Head of caudate nucleus (tissue), 42 donors: Measurements from ENCODE around the gene GSTO1.

Experiments
- DNase-seq, 42 donors: peaks; one replicate each; pipeline versions ENCODE4 v3.0.0 to v3.0.0-alpha.2; 2020 to 2021; ENCODE audit warnings: mixed read lengths in 7 of 42
- intact Hi-C: fragments of 100-400 bp; cut with DNase I; formaldehyde crosslinking; loops from one replicate; pipeline ENCODE4 v1.15.0; 2022

Gene GSTO1

DNA sequence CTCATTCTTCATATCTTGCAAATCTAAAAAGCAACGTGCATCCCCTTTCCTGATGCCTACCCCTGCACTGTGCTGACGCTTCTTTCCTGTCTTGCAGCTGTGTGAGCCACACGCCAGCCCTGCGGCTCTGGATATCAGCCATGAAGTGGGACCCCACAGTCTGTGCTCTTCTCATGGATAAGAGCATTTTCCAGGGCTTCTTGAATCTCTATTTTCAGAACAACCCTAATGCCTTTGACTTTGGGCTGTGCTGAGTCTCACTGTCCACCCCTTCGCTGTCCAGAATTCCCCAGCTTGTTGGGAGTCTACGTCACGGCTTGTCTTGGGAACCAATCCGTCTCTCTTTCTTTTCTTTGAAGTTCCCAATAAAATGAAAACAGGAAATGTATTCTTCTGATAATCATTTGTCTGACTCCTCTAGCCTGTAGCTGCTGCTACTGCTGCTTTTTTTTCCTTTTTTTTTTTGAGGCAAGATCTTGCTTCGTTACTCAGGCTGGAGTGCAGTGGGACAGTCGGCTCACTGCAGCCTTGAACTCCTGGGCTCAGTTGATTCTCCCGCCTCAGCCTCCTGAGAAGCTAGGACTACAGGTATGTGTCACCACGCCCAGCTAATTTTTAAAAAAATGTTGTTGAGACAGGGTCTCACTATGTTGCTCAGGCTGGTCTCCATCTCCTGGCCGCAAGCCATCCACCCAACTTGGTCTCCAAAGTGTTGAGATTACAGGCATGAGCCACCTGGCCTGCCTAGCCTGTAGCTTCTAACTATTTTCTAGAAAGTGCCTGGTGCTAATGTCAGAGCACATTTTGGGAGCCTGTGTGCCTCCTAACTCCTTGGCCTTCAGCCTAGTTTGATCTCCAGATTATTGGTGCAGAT, 44.6 kb downstream of the GSTO1 start:
- intact Hi-C loops: no loop called here
- DNase-seq: no peak

DNA sequence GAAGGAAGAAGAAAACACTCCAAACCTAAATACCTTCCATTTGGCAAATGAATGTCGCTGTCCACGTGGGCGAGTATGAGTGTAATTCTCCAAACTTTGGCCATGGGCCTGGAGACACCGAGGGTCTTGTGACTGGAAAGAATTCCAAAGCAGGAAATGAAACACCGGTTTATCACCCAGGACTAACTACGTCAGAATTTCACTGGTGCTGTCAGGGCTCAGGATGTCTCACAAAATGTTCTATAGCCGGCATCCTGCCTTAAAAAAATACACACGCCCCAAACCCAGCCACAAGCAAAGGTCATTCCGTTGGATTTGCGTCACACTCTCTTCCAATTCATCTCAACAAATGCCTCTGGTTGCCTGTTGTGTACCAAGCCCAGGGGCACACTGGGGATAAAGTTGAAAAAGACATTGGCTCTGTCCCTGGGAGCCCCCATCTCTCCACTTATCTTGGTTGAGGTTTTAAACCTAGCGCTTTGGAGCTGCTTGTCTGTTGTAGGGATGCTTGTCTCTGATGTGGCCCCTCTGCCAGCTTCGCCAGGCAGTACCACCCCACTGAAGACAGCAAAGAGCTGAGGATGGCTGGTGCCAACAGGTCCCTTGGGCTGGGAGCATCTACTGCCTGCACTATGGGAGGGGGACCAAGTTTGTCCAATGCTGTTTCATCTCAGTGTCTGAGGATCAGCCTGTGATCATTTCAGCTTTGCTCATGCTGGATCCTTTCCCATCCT, 45.5 kb downstream of the GSTO1 start:
- intact Hi-C loops: no loop called here
- DNase-seq: no peak

DNA sequence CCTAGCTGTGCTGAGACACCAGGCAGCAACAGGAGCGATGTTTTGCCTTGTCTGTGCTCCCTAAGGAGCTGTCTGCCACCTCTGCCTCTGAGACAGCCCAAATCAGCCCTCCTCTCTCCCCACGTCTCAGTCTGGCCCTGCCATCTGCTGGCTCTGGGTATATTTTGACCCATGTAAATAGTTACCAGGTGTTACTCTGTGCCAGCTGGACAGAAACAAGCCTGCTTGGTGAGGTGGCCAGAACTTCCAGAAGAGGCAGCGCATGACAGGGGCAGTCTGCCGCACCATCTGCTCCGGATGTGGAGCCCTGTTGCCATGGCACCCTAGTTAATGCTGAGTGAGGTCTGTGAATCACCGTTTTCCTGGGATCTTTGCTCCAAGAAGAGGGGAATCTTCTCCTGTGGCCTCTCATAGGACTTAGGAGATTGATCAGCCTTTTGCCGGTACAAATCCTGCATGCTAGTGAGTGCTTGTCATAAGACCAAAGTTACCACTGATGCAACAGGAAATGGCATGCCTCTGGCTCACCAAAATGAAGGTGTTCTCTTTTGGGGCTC, 46.1 kb downstream of the GSTO1 start:
- peak in 41 of 42 donors; percentile 28 to 86 (median 55) for DNase-seq
- intact Hi-C loops: no loop called here

- no peak for DNase-seq
- intact Hi-C loops: no loop called here
These were observed 47.4 kb downstream of the GSTO1 start for GRCh38 chr10:104301907-104302690.

- intact Hi-C loops: no loop called here
- no peak for DNase-seq
These were observed 49.1 kb downstream of the GSTO1 start for GRCh38 chr10:104303594-104304355.

DNA sequence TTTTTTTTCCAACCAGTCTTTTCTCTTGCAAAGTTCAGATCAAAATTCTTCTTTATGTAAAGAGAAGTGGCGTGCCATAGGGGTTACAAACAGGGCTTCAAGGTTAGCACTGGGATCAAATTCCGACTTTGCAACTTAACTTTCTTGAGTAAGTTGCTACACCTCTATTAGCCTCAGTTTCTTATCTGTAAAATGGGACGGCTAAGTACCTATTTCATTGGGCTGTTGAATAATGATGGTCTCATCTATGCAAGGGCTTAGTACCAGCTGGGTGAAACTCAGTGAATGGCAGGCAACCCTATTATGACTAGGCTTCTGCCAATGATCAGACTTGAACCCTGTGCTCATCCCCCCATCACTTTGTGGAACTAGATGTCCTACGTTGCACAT, 49.7 kb downstream of the GSTO1 start:
- DNase-seq: no peak
- intact Hi-C loops: no loop called here

- no peak for DNase-seq
- intact Hi-C loops: loop anchor here (5.0 kb wide), 1 partner anchor 47 kb away; the partner anchor contains the start of gene CFAP58
These were observed 50.2 kb downstream of the GSTO1 start for GRCh38 chr10:104304927-104305326.

DNA sequence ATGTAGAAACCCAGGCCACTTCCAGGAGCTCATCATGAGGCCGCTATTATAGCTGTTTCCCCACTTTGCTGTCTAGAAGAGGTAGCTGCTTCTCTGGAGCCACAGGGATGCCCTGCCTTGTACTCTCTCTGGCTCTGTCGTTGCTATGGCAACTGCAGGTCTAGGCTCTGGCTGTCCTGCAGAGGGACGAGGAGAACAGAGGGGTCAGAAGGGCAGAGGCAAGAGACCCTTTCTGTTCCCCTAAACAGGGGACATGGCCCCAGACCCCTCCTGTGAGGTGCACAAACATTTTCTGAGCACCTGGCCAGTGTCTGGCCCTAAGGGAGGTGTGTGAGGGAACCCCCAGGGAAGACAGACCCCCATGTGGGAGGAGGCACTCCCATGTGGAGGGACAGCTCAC, 52.2 kb downstream of the GSTO1 start:
- DNase-seq: no peak
- intact Hi-C loops: loop anchor here (5.0 kb wide), 1 partner anchor 45 kb away; the partner anchor contains the start of gene CFAP58

GRCh38 chr10:104307576-104308438, 53.1 kb downstream of the GSTO1 start:
- DNase-seq: no peak
- intact Hi-C loops: loop anchor here (5.0 kb wide), 1 partner anchor 44 kb away; the partner anchor contains the start of gene CFAP58

DNA sequence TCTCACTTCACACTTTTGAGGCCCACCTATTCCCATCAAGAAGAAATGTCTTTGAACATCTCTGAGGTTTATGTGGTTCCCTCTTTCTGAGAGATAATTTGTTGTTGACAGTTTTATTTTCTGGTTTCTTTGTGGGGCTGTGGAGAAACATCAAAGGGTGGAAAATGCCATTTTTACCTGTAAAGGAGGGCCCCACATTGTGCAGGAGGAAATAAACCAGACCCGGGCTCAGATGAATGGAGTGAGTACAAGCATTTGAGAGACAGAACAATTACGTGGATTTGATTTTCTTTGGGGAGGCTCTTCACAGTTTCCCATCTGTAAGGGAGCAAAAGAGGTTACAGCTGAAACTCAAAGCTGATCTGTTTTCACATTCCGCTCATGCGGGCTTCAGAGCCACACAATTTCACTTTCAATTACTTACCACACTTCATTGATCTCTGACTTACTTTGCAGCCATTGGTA, 53.8 kb downstream of the GSTO1 start:
- no peak for DNase-seq
- intact Hi-C loops: loop anchor here (5.0 kb wide), 1 partner anchor 44 kb away; the partner anchor contains the start of gene CFAP58

DNA sequence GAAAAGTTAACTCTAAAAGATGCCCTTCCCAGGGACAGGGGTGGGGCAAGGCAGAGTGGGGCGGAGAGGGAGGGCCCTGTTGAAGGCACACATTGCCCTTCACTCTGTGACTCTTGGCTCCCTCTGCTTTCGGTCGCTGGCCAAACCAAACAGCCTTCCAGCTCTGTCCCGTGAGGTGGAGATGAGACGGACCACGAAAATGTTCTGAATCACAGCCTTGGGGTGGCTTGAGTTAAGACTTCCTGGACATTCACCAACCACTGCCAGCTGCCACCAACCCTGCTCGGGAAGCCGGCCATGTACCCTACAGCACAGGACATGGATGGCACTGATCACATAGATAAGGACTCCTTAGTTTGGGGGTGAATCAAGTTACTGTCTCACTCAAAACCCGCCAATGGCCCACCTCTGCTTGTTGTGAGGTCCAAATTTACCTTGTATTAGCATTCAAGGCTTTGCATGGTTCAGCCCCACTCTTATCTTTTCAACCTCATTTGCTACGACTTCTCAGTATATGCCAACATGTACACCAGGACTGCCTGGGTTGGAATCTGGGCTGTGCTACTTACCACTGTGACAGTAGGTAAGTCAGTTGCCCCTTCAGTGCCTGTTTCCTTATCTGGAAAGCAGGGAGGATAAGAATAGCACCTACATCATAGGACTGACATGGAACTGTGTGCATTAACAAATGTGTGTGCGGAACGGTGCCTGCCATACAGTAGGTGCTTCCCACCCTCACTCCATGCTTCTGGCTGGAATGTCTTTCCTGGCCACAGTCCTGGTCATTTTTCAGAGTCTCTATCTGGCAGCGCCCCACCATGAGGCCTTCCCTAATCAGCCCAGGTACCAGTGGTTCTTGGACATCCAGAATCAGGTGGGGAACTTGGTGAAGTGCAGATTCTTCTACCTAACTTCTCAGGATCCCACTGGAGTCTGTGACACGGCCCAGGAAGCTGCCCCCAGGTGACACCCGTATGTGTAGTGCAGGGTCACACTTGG, 55.6 kb downstream of the GSTO1 start:
- DNase-seq: peak in 1 of 42 donors; percentile 30
- intact Hi-C loops: loop anchor here (5.0 kb wide), 1 partner anchor 42 kb away; the partner anchor contains the start of gene CFAP58

DNA sequence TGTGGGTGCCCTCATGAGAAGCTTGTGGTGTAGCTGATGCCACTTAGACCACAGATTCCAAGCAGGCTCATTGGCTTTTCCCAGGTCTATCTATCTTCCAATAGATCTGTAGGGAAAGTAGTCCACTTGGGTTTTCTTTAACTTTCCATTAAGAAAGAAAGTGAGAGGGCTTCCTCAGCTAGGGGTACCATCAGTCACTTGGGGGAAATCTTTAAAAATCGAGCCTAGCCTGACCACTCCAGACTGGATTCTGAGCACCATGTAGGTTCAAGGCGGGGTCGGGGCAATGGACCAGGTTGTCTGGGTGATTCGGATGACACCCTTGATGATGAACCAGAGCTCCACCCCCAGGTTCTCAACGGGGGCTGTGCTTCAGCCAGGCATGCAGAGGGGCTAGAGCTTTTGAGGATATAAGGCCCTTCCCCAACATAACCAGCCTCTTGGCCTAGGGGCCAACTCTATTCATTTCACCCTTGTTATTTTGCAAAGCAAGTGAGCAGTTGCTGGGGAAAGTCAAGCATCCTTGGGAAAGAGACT, 56.6 kb downstream of the GSTO1 start:
- intact Hi-C loops: no loop called here
- no peak for DNase-seq

DNA sequence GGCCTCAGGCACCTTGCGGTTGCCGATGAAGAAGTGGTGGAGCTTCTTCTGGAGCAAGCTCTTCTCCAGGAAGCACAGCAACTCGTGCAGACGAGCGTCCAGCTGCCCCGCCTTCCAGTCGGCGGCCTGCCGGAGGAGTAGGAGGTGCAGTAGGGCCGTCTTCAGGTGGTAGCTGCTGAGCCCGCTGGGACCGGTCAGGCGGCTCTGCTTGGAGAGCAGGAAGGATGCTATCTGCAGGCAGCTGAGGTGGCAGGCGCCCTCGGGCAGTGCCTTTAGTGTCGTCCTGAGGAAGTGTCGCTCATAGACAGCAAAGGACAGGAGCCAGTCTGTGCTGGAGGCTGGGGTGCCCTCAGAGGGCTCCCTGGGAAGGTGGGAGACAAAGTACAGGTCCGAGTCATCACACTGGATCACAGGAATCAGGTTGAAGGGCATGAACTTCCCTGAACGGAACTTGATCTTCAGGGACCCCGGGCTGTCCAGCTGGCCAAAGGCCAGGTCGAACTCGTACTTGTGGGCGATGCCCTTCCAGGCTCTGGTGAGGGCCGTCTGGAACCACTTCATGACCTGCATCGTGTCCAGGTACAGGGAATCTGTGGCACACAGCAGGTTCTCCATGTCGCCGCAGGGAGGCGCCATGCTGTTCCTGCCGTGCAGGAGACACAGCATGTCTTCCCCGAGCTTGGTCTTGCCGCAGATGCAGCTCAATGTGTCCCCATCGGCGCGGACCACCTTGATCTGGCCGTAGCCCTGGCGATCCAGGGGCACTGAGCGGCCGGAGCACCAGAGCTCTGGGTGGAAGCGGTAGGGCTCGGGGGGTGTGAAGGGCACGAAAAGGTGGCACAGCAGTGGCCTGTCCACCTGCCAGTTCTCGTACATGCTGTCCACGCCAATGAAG, 60.1 kb downstream of the GSTO1 start:
- no peak for DNase-seq

GRCh38 chr10:104315486-104315921, 60.8 kb downstream of the GSTO1 start:
- intact Hi-C loops: no loop called here
- DNase-seq: no peak

More for the DNA sequence above, 60.1 kb downstream of the GSTO1 start:
- intact Hi-C loops: no loop called here
